Vagina (tissue), 2 donors: Measurements from ENCODE around the gene TMEM62.

ENCODE experiments used
- CTCF ChIP-seq, 3 experiments: fragments of 450-650 bp in 2 of 3; fragments of 200-600 bp in 1 of 3; sonication (generic) in 1 of 3; IDR thresholded peaks; one replicate each; pipeline ENCODE4 v1.5.1; 2017 to 2019; ENCODE audit warnings: antibody characterized with exemption in 3 of 3, mild to moderate bottlenecking in 2 of 3, moderate library complexity in 2 of 3
- POLR2A ChIP-seq, 2 donors: fragments of 450-650 bp; IDR thresholded peaks; one replicate each; pipeline ENCODE4 v1.6.1; 2017; ENCODE audit warnings: antibody characterized with exemption in 2 of 2, mild to moderate bottlenecking in 2 of 2, moderate library complexity in 2 of 2
- POLR2AphosphoS5 ChIP-seq, 2 donors: sonication (generic); formaldehyde crosslinking; IDR thresholded peaks; one replicate each; pipeline ENCODE4 v1.9.0; 2017; ENCODE audit warnings: antibody characterized with exemption in 2 of 2, mild to moderate bottlenecking in 2 of 2, low read depth in 1 of 2; ENCODE audit not compliant: insufficient read depth in 1 of 2

DNA sequence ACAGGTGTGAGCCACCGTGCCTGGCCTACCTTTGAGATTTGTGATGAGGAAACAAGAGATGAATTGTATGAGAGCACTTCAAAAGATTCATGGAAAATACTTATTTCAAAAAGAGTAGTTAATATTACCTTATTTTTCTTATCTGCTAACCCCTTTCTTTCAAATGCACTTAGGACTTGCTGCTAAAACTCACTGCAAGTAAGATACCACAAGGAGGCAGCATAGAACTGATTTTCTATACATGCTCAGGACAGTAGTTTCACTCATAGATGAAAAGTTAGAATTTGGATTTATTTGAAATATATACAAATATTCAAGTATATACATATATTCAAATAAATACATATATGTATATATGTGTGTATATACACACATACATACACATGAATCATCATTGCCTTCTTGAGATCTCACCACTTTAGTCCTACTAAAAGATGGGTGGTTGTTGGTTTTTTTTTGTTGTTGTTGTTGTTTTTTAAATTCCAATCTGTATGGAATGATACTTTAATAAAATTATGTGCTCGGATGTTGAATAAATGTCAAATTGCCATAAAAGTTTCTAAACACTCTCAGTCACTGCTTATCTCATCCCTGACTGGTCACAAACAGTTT lies 54.3 kb downstream of the TMEM62 start:
- TF ChIP-seq CTCF (IDR thresholded peaks at IDR 0.05) (peak in 1 of 3 experiments; percentile 25), POLR2A (IDR thresholded peaks at IDR 0.05) (no peak), POLR2AphosphoS5 (IDR thresholded peaks at IDR 0.05; ENCODE audit: insufficient read depth in 1 of 2, low read depth in 1 of 2) (no peak)
